Coronary artery (tissue), 2 donors: ENCODE results near the gene EXTL1.

Experiments used
- DNase-seq: peaks from one replicate; pipeline ENCODE4 v3.0.0-alpha.2; 2017; ENCODE audit warnings: low spot score
- H3K27ac ChIP-seq, 2 donors: fragments of 200-600 bp; sonication (generic); one replicate each; pipeline ENCODE4 v1.5.1; 2016 to 2019
- H3K4me3 ChIP-seq: fragments of 200-600 bp; sonication (generic); 2 replicates; pipeline ENCODE4 v1.5.1; 2016; ENCODE audit warnings: mild to moderate bottlenecking, moderate library complexity
- TF ChIP-seq, protein P1 (sequence below): fragments of 200-600 bp; sonication (generic); IDR thresholded peaks from one replicate; pipeline ENCODE4 v1.5.1; 2019; ENCODE audit warnings: antibody characterized with exemption

EXTL1 gene

DNA sequence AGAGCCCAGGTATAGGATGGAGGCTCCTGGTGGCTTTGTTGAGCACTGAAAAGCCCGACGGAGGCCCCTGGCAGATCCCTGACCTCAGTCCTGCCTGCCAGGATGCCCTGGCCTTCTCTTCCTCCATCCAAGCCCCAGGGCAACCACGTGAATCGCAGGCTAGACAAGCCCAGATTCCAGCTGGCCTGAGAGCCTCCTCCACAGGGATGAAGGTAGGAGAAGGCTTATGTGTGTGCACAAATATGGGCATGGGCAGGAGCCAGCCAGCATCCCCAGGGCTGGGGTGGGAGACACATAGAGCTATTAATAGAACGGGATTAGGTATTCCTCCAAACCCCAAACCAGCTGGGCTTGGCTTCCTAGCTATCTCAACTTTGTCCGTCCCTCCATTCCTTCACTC is 4.0 kb upstream of the EXTL1 start:
- Histone ChIP-seq H3K27ac (no peak overlapping the region), H3K4me3 (no peak overlapping the region)
- TF ChIP-seq, protein P1, sequence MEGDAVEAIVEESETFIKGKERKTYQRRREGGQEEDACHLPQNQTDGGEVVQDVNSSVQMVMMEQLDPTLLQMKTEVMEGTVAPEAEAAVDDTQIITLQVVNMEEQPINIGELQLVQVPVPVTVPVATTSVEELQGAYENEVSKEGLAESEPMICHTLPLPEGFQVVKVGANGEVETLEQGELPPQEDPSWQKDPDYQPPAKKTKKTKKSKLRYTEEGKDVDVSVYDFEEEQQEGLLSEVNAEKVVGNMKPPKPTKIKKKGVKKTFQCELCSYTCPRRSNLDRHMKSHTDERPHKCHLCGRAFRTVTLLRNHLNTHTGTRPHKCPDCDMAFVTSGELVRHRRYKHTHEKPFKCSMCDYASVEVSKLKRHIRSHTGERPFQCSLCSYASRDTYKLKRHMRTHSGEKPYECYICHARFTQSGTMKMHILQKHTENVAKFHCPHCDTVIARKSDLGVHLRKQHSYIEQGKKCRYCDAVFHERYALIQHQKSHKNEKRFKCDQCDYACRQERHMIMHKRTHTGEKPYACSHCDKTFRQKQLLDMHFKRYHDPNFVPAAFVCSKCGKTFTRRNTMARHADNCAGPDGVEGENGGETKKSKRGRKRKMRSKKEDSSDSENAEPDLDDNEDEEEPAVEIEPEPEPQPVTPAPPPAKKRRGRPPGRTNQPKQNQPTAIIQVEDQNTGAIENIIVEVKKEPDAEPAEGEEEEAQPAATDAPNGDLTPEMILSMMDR, result no peak
- no peak for DNase-seq

DNA sequence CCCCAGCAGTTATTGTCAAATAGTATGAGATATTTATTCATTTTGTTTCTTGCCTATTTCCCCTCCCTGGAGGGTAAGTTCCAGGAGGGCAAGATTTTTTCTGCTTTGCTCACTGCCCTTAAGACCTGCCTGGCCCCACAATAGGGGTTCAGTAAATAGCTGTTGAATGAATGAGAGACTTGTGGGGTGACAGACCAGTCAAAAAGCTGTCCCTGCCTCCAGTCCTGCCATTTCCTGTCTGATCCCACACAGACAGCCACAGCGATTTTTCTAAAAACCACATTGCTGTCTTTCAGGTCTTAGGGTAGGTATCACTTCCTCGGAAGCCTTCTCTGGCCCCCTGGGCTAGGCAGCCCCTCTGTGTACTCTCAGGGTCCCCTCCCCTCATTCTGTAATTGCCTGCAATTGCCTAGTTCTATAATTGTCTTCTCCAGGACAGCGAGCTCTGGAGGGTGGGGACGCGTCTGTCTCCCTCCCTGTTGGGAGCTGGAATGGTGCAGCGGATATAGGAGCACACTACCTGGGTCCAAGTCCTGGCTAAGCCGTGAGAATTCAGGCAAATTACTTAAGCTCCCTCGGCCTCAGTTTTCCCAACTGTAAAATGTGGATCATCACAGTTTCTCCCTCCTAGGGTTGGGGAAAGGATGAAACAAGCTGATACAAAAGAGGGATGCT is 1.8 kb upstream of the EXTL1 start:
- DNase-seq, result no peak
- Histone ChIP-seq H3K4me3 (no peak overlapping the region), H3K27ac (no peak overlapping the region)
- TF ChIP-seq, protein P1, result no peak

DNA sequence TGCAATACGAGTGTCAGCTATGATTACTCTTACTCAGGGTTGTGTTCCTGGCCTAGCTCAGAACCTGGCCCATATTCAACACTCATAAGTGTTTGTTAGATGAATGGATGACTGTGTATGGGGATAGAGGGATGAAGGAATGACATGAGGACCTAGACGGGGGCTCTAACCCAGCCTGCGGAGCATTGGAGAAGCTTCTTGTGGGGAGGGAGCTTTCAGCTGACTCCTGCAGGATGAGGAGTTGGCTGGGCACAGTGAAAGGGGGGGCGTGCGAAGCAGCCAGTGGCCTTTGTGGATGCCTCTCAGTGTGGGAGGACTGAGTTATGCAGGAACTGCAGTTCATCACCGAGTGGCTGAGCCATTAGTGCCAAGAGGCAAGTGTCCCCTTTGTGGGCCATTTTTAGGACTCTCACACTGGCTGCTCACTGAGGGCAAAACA is 1.2 kb upstream of the EXTL1 start:
- Histone ChIP-seq H3K4me3 (no peak overlapping the region), H3K27ac (no peak overlapping the region)
- no peak for DNase-seq
- TF ChIP-seq, protein P1, result no peak

DNA sequence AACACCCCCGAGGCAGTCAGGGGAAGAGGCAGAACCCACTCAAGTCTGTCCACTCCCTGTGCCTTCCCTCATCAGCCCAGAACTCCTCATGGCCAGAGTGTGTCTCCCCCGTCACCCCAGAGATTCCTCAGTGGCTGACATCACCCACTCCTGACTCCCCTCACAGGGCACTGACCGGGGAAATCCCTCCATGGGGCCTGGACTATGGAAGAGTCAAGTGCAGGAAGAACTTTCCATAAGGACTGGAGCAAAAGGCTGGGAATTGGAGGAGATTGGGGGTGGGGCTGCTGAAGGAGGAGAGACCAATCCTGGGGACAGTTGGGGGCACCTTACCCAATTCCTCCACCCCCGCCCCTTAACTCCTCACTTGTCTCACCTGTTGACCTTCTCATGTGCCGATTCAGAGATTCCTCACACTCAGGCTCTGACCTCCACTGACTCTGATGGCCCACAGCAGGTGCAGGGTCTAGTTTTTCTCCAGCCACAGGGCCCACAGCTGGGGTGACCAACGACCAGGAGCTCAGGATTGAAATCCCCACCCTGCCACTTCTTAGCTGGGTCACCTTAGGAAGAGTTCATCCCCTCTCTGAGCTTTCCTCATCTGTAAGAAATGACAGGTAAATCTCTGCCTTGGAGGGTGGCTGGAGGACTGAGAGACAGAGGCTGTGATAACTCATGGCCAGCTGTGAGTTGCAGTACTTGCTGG is 481 bp upstream of the EXTL1 start:
- TF ChIP-seq, protein P1, result no peak
- peak overlapping the region in 1 of 2 donors; percentile 65 for H3K27ac ChIP-seq
- peak overlapping the region; percentile 63 for H3K4me3 ChIP-seq
- DNase-seq, result no peak

DNA sequence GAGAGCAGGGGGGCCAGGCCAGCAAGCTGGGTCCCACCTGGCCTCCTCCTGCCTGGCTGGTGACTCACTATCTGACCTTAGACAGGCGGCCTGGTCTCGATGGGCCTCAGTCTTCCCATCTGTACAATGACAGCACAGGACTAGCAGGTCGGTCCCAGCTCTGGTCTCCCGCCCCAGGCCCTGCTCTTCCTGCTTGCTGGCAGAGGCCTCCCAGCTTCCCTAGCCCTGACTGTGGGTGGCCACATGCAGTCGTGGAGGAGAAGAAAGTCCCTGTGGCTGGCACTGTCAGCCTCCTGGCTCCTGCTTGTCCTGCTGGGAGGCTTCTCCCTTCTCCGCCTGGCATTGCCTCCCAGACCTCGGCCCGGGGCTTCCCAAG is 817 bp downstream of the EXTL1 start:
- DNase-seq, result no peak
- Histone ChIP-seq H3K27ac (peak overlapping the region in 1 of 2 donors; percentile 65), H3K4me3 (peak overlapping the region; percentile 63)
- TF ChIP-seq, protein P1, result no peak

DNA sequence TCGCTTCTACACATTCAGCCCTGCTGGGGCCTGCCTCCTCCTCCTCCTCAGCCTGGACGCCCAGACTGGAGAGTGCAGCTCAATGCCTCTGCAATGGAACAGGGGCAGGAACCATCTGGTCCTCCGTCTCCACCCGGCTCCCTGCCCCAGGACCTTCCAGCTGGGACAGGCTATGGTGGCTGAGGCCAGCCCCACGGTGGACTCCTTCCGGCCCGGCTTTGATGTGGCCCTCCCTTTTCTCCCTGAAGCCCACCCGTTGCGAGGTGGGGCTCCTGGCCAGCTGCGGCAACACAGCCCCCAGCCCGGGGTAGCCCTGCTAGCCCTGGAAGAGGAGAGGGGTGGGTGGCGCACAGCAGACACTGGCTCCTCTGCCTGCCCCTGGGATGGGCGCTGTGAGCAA is 1.4 kb downstream of the EXTL1 start:
- Histone ChIP-seq H3K4me3 (no peak overlapping the region), H3K27ac (no peak overlapping the region)
- DNase-seq, result no peak
- TF ChIP-seq, protein P1, result no peak

DNA sequence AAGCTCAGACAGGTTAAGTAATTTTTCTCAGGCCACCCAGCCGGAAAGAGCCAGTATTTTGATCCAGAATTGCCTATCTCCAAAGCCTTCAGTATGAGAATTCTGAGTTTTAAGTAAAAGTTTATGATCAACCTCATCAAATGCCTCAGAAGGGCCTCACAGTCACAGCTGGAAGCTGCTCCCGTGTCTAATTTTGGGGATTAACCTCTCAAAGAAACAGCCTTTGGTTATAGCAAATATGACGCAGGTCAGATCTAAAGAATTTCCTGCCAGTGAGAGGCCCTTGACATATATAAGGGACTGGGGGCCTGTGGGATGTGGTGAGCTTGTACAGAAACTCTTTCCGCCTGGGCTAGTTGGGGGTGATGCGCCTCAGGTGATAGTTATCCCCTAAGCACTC is 2.3 kb downstream of the EXTL1 start:
- Histone ChIP-seq H3K4me3 (no peak overlapping the region), H3K27ac (no peak overlapping the region)
- DNase-seq, result no peak
- TF ChIP-seq, protein P1, result no peak
